Measurements from ENCODE around the gene KCNJ2.

KCNJ2 gene

DNA sequence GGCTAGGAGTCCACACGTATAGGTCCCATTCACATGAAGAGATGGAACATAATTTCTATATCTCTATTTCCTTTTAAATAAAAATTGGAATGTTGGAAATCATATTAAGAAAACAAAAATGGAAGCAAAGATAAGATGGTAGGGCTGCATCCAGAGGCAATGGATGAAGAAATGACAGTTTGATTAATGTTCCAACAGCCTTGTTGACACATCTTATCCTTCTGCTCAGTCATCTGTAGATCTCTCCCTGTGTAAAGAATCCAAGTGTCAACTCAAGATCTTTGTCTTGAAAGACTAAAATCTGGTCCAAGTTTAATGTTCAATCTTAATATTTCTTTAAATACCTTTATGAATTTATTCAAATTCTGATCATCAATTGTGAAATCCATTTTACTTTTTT is 7.8 kb upstream of the KCNJ2 start:
- DNase-seq, result no peak

DNA sequence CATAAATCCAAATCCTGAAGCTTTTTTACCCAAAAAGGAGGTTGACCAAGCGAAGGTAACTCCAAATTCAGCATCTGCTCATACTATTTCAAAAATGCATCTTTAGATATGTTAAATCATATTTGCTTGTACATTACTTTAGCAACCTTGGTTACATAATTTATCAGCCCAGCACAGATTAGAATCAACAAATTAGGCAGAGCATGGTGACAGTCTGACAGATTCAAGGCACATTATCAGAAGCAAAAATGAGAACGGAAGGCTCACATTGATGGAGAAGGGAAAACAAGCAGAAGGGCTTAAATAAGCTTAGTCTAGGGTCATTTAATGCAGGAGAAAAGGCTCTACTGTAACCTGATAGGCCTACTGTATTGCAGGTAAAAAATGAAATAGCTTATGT is 3.9 kb upstream of the KCNJ2 start:
- no peak for DNase-seq

DNA sequence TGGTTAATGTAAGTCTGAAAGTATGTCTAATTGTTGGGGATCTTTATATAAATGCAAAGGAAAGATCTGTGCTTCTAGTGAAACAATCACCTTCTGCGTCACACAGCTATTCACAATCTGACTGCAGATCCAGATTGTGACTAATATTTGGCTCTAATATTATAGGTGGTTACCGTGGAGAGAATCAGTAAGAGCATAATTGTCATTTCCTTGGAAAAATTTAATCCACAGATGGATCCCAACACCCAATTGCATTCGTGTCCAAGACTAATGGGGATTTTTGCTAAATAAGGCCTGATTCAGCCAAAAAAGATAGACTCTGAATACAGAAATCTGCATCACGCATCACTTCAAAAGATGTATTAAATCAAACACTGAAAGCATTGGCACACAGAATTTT is 2.7 kb upstream of the KCNJ2 start:
- DNase-seq, result no peak

DNA sequence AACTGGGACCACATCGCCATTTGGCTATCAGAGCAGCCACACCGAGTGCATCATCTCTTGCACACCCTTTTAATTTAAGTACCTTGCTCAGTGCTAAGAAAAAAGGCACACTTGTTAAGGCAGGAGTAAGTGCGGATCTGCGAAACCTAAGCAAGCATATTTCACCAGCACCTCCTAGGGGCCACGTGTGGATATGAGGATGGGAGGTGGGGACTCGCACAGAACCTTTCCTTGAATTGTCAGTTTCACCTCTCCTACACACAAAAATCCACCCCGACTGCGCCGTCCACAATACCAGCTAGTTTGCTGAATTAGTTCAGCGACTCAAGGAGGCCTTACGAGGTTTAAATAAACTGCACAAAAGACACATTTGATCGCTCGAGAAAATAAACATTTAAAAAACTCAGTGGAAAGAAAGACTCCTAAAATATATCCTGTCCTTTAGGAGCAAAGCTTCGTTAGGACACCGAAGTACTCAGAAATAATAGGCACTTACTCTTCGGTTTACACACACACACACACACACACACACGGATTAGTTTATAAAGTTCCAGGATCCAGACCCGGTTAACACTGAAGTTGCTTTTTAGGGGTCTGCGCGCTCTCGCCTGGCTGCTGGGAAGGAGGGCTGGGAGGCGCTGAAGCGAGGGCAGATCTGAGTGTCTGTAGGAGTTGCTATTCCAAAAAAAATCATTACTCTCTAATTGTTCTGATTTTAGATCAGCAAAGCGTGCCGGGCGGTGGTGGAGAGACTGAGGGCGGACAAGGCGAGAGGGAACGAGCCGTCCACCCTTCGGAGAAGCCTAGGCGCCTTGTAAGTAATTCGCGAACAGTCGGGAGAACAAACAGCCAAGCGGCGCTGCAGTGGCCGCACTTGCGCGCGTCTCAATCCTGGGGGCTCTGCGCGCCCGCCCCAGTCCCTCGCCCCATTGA is 1.0 kb upstream of the KCNJ2 start:
- DNase-seq, result no peak

DNA sequence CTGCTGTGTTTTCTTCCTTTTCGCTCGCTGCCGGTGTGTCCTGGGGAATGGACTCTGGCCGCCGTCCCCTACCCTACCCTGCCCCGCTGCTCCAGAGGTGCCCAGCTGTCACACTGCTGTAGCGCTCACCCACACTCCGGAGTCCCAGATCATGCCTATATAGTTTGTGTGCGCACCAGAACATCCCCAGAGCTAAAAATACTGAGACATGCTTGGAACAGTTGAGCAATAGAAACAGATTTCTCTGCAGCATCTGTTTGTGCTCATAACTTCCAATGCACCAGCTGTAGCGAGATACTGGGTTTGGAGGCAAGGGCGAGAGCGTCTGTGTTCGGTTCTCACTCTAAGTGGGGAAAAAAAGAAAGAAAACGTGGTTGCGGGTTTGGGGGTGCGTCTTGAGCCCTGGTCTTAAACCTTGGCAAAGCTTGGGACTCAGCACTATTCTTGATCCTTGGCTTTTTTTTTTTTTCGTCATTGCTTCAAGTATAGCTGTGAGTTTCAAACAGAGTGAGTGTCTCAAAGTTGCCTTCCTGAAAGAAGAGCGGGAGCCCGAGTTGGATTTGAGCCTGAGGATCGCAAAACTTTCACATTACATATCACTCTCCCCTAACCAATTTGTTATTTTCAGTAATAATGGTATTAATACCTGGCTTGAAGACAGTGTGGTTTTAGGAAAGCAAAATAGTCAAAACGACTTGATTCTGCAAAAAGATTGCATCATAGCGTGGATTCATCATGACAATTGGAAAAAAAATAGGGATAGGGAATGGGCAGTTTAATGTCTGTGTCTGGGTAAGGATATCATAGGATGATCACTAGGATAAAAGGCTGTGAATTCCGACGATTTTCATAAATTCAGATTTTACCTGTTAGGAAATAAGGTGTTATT is 621 bp downstream of the KCNJ2 start:
- DNase-seq, result no peak

DNA sequence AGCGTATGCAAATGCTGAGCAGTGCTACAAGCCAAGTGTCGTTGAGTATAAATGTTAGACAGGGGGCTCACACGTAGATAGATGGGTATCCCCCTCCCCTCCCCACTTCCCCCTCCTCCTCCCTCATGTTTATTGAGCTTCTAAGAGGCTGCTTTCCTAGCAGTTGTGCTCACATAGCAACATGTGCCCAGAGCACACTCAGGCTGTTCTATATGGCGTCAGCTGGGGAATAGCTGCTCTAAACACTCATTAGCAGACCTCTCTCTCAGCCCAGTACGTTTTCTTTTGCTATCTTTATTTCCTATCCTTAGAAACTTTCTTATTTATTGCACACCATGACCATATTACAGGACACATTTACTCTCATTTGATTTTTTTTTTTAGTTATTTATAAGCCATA is 1.8 kb downstream of the KCNJ2 start:
- no peak for DNase-seq

DNA sequence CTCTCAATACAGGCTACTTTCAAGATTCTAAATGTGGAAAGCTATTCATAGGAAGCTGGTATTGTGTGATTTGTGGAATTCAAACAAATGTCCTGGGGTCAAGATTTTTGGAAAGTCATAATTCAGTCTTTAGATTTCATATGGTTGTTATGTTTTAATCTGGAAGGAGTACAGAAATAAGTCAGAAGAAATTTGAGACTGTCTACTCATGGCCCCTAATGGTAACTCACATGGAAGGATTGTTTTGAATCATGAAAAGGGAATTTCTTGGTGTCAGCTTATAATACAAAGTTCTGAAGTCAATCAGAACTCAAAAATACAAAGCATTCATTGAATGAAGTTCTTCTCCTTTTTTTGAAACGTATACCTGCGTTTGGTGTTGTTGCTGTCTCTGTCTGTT is 3.1 kb downstream of the KCNJ2 start:
- no peak for DNase-seq

DNA sequence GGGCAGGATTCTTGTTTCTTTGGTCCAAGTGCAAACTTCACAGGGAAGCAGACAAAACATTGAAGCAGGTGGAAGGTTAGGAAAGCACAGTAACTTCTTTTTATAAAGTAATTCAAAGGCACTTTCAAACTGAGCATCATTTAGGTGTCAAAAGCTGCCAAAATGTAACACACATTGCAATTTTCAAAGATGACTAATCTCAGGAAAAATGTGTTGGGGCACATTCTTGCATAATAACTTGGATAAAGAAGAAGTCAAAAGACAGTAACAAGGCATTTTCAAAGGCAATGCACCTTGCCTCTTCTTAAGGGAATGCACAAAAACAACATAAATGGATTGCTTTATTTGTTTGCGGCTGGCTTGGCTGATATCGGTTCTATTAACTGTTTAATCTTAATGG is 3.6 kb downstream of the KCNJ2 start:
- DNase-seq, result no peak

DNA sequence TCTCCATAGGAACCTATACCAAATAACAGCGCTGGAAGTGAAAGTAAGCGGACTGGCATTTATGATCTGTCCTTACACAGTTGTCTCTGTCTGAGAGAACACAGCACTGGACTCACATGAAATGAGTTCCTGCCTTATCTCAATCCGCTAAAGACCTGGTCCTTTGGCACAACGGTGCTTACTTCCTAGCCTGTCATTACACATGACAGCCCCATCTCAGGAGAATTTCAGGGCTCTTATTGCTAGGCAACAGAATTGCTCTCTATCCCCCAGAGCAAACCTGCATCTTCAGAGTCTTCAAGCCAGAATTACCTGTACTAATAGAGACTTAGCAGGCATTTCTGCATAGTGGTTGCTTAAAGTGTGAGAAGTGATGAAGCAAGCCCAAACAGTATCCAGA is 4.3 kb downstream of the KCNJ2 start:
- DNase-seq, result no peak

DNA sequence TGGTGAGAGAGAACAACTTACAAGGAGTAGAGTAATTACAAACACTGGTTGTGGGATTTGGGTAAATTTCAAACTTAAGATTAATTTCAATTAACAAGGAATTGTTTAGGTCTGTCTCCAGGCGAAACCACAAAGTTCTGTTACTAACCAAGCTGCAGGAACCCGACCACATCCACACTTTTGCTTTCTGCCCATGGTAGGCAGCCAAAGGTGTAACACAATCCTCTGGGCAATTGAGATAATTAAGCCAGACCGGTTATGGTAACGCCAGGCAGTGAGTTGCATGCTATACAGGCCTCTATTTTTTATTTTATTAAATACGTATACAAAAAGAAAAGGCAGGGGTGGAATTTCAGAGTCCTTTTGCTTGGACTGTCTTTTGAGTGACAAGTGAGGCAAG is 12.0 kb downstream of the KCNJ2 start:
- no peak for DNase-seq

DNA sequence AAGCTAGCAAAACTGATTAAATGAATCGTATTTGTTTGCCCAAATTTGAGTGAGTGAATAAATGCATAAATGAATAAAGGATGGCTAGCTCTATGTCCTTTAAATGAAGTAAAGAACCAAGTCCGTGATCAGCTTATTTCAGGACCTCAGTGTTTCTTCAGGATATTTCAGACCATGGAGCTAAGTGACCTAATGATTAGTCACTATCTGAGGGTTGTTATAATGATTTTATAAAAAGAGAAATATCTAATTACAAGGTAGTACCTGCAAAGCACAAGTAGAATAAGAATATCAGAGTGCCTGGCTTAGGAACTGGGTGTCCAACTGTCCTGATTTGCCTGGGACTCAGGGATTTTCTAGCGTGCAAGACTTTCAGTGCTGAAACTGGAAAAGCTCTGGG is 12.5 kb downstream of the KCNJ2 start:
- DNase-seq, result no peak

DNA sequence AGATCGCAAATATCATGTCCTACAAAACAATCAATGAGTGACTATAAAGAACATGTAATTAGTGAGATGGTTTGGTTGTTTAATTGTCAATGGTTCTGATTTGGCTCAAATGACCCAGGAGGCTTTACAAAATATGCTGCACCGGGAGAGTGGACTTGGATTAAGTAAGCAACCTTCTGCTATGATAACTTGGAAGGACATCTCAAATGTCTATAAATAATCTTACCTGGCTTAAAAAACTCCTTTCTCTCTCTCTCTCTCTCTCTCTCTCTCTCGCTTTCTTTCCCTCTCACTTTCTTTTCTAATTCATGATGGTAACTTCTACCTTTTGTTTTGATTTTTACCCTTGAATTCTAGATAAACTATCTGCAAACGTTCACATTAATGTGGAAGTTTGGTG is 14.2 kb downstream of the KCNJ2 start:
- DNase-seq, result no peak

DNA sequence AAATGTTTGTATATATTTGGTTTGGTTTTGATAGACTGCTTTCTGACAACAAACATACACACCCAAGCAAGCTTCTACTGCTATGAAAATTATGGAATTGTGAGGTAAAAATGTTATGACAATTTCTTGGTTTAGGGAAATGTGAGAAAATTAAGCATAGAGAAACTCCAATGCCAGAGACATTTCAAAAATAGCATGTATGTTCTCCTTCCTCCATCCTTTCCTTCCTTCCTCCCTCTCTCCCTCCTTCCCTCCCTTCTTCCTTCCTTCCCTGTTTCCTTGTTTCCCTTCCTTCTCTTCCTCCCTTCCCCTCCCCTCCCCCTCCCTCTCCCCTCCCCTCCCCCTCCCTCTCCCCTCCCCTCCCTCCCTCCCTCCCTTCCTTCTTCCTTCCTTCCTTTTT is 14.9 kb downstream of the KCNJ2 start:
- DNase-seq, result no peak

DNA sequence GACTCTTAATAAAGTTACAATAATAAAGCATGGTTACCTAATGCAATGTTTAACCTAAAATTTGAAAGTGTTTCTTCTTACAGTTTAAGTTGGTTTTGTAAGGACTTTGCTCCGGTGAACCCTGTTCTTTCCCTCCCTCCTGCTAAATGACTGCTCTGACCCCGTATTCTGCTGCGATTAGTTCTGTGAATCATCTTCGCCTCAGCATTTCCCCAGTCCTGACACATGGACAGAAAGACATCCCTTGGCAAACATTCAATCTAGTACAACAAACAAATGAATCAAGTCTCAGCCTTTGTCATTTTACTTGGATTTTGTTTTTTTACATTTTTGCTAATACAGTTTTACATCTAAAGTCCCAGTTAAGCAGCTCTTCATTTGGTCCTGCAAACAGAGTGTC is 15.4 kb downstream of the KCNJ2 start:
- DNase-seq, result no peak

DNA sequence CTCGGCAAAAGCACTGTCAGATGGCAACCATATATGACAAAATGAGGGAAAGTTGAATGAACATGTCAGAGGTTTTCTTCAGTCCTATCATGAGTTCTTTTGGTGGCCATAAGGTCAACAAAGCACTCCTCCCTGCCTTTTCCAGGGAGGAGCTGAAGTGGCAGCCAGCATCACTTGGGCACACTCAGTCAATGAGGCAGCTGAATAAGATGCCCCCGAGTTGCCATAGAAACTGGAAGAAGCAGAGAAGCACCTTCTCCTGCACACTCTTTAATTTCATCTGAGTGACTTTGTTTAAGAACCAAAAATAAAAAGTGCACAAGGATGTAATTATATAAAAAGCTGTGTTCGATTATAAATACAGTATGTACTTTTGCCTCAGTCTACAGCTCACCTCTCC is 16.0 kb downstream of the KCNJ2 start:
- DNase-seq, result no peak

DNA sequence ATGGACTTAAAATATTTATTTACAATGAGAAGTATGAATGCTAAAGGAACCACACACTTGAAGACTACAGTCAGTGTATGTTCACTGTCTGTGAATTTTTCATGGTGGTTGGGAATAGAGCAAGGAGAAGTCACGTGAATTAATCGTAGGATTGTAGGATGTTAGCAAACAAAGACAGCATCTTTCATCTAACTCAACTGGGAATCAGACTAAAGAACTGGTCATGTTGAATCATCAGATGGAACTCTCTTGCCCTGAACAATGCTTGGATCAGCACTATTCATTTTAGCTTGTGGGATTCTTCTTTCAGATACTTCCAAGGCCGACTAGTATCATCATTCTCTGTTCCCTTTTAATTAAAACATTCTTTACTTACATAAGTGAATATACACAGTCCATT is 18.1 kb downstream of the KCNJ2 start:
- DNase-seq, result no peak

DNA sequence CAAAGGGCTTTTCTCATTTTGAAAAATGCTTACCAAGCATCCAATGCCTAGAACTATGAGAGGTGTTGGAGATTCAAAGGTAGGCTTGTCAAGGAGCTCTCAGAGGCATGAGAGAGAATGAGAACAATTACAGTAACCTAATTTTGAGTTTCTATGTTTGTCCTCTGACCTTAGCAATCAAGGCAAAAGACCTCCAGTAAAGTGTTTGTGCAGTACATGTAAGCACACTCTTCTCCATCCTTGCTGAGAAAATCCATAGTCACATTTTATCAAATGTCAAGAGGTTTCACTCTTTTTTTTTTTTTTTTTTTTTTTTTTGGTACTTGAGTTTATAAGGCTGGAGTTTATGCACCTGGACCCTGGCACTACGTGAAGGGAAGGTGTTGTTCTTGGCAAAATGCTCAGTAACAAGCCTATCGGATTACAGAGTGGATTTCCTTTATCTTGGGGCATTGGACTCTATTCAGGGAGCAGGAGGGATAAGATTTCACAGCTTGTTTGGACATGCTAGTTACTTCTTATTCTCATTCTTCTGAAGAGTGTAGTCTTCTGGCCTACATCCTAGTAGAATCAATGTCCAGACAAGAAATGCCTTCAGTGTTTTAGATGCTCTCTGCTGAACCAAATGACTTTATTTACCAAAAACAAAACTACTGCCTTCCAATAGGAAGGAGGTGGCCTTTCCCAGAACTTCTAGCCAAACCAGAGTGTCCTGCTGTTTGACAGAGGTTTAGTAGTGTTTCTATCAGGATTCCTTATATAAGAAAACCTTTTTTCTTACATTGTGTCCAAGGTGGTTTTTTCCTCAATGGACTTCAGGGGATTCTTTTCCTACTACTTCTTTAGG is 21.9 kb downstream of the KCNJ2 start:
- no peak for DNase-seq

DNA sequence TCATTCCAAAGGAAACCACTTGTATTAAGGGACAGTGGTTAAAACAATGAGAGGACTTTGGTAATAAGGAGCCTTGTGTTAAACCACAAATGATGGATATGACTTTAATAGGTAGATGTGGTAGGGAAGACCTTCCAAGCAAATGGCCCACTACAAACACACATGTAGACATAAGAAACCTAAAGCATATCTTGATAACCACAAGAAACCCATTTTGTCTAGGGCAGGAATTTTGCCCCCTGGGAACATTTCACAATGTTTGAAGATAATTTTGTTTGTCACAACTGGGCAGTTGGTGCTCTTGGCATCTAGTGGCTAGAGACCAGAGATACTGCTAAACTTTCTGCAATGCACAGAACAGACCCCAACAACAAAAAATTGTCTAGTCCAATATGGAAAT is 25.8 kb downstream of the KCNJ2 start:
- DNase-seq, result no peak

DNA sequence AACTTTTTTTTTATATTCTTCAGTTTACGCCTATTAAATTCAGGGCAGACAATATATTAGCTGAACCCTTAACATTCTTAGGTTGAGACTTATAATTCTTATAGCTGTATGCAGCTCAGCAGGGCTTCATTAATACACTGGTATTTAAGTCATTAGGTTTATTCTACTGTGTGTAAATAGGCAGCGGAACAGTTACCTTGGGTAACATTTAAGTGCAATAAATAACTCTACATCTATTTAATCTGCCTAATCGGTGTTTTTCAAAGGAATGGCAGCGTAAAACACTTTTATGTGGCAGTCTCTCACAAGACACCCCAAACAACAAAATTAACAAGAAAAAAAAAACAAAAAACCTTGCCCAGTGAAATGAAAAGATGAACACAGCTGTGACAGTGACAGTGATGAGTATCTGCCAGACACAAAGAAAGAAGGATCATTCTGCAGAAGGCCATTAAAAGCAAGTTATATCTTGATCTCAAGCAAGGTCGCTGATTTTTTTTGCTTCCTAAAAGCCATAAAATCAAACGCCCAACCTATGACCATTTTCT is 32.6 kb downstream of the KCNJ2 start:
- no peak for DNase-seq

DNA sequence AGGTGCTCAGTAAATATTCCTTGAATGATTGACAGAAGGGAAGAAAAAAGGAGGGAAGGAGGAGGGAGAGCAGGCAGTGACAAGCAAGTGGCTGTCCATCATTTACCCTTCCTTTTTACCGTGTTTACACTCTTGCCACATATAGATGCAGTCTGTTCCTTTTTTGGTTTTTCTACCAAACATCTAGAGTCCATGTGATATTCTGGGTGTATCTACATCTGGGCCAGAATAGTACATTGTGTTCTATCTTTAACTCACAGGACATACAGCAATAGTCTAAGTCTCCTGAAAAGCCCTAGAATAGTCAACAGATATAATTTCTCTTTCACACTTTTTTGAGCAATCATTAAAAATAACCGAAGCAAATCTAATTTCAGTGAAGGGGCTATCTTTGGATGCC is 33.5 kb downstream of the KCNJ2 start:
- DNase-seq, result no peak

DNA sequence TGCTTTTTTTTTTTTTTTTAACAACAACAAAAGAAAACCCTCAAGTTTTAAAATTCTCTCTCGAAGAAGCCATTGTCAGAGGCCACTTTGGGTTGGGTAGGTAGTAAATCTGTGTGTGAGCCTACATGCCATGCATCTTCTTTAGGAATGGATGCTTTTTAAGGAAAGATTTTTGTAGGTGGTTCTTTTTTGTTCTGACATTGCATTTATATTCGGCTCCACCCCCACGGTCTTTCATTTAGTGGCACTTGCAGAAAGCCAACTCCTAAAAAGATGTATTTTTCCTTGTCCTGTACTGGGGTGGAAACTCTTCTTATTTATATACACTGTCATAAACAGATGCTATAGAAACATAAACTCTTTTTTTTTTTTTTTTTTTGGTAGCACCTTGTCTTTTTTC is 35.1 kb downstream of the KCNJ2 start:
- no peak for DNase-seq

DNA sequence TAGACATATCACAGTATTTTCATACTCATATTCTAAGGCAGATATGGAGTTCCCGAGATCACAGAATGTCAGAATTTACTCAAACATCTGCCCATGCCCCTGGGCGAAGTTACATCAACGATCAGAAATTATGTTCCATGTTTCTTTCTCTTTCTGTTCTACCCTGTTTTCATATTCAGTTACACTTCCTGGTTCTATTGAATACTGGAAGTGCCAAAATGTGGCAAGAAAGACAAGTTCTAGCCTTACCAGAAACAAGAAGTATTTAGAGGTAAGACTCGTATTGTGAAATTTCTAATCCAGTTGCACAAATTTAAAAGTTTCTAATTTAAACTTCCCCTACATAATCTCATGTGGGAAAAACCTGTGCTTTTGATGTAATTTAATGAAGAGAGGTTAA is 36.1 kb downstream of the KCNJ2 start:
- no peak for DNase-seq

Measured in NK-92 treated with Interleukin-12 subunit alpha and Interleukin-12 subunit beta, amount 100 ng/mL, for 24 hours (cell line).